ENCODE data around the gene METTL3.

METTL3 gene

GRCh38 chr14:21475767-21476522, 35.2 kb downstream of the METTL3 start:
- peaks cover 17% of the 10 kb centered on the region for H3K36me3 Mint-ChIP-seq (ENCODE audit: low read depth)
- no peaks in the 10 kb centered on the region for H3K27me3 Mint-ChIP-seq (ENCODE audit: low read depth)
- peak overlapping the region; percentile 99 for H3K27ac Mint-ChIP-seq
- peak overlapping the region; percentile 99 for H3K4me3 Mint-ChIP-seq
- H3K9me3 Mint-ChIP-seq: no peaks in the 10 kb centered on the region
- H3K4me1 Mint-ChIP-seq (ENCODE audit: low read depth): peaks cover 23% of the 10 kb centered on the region

- Mint-ChIP-seq H3K27me3 (ENCODE audit: low read depth) (no peaks in the 10 kb centered on the region), H3K27ac (no peak overlapping the region)
Measured at GRCh38 chr14:21467616-21468015, 43.5 kb downstream of the METTL3 start.

GRCh38 chr14:21455912-21456667, 55.0 kb downstream of the METTL3 start, which contains the start of gene CHD8:
Gene CHD8 (minus strand): TSS chr14:21456123. CDS start chr14:21431643, 24,480 bp downstream.
- peaks cover 30% of the 10 kb centered on the region for H3K36me3 Mint-ChIP-seq (ENCODE audit: low read depth)
- no peaks in the 10 kb centered on the region for H3K9me3 Mint-ChIP-seq
- H3K4me3 Mint-ChIP-seq: peak within 1 kb of the TSS; percentile 94
- H3K4me1 Mint-ChIP-seq (ENCODE audit: low read depth): peaks cover 25% of the 10 kb centered on the region
- peak within 1 kb of the TSS; percentile 97 for H3K27ac Mint-ChIP-seq
- no peaks in the 10 kb centered on the region for H3K27me3 Mint-ChIP-seq (ENCODE audit: low read depth)

More at GRCh38 chr14:21467616-21468015, 43.5 kb downstream of the METTL3 start:
- H3K4me1 Mint-ChIP-seq (ENCODE audit: low read depth): no peaks in the 10 kb centered on the region
- peaks cover 22% of the 10 kb centered on the region for H3K36me3 Mint-ChIP-seq (ENCODE audit: low read depth)
- H3K4me3 Mint-ChIP-seq: no peak overlapping the region
- no peaks in the 10 kb centered on the region for H3K9me3 Mint-ChIP-seq

- no peaks in the 10 kb centered on the region for H3K9me3 Mint-ChIP-seq
- peak overlapping the region; percentile 94 for H3K4me3 Mint-ChIP-seq
- H3K27me3 Mint-ChIP-seq (ENCODE audit: low read depth): no peaks in the 10 kb centered on the region
- peak overlapping the region; percentile 97 for H3K27ac Mint-ChIP-seq
- H3K36me3 Mint-ChIP-seq (ENCODE audit: low read depth): peaks cover 27% of the 10 kb centered on the region
- peaks cover 25% of the 10 kb centered on the region for H3K4me1 Mint-ChIP-seq (ENCODE audit: low read depth)
Measured at GRCh38 chr14:21455592-21455911, 55.6 kb downstream of the METTL3 start.

GRCh38 chr14:21454843-21455544, 56.1 kb downstream of the METTL3 start:
- Mint-ChIP-seq H3K27ac (peak overlapping the region; percentile 97), H3K9me3 (no peaks in the 10 kb centered on the region), H3K36me3 (ENCODE audit: low read depth) (peaks cover 27% of the 10 kb centered on the region), H3K27me3 (ENCODE audit: low read depth) (no peaks in the 10 kb centered on the region), H3K4me1 (ENCODE audit: low read depth) (peaks cover 30% of the 10 kb centered on the region), H3K4me3 (peak overlapping the region; percentile 94)

GRCh38 chr14:21449899-21450216, 61.3 kb downstream of the METTL3 start:
- Mint-ChIP-seq H3K27ac (peak overlapping the region; percentile 64), H3K27me3 (ENCODE audit: low read depth) (no peaks in the 10 kb centered on the region), H3K9me3 (no peaks in the 10 kb centered on the region), H3K36me3 (ENCODE audit: low read depth) (peaks cover 22% of the 10 kb centered on the region), H3K4me1 (ENCODE audit: low read depth) (peaks cover 42% of the 10 kb centered on the region), H3K4me3 (peak overlapping the region; percentile 36)
